Activated T-helper 1 cell treated with anti-CD3 and anti-CD28 coated beads, Interleukin-12 subunit alpha, Interleukin-12 subunit beta, Interleukin-2, Interleukin-4 antibody, amounts not matched to agents 30 ng/mL and 10 ng/mL and 1 ng/mL, durations not matched to agents 14 hours and 24 hours and 36 hours (primary cell): Measurements from ENCODE around the gene ZNF346. TPM values are rescaled to one million over a fixed set of nuclear protein-coding genes. Genes with fewer than 3 reads are reported as not detected.
A peak's percentile ranks its signal among the peaks of the same experiment; 100 is the strongest.

Source experiments
- DNase-seq: peaks from one replicate; pipeline ENCODE4 v3.0.0; 2021; ENCODE audit warnings: low spot score
- H3K27ac Mint-ChIP-seq: one replicate; pipeline ENCODE4 v1.8.0; 2021; ENCODE audit warnings: mild to moderate bottlenecking, mixed read lengths
- H3K27me3 Mint-ChIP-seq: one replicate; pipeline ENCODE4 v1.8.0; 2022; ENCODE audit warnings: mild to moderate bottlenecking, moderate library complexity, mixed read lengths; ENCODE audit not compliant: insufficient read depth
- H3K36me3 Mint-ChIP-seq: one replicate; pipeline ENCODE4 v1.8.0; 2021; ENCODE audit warnings: low read depth, mixed read lengths
- H3K4me1 Mint-ChIP-seq: one replicate; pipeline ENCODE4 v1.8.0; 2021; ENCODE audit warnings: low read depth, mixed read lengths
- H3K4me3 Mint-ChIP-seq: one replicate; pipeline ENCODE4 v1.8.0; 2021; ENCODE audit warnings: mild to moderate bottlenecking, moderate library complexity, mixed read lengths
- H3K9me3 Mint-ChIP-seq: one replicate; pipeline ENCODE4 v1.8.0; 2021; ENCODE audit warnings: mixed read lengths
- intact Hi-C: fragments of 100-400 bp; cut with micrococcal nuclease; formaldehyde crosslinking; loops from one replicate; pipeline ENCODE4 v1.15.1; 2024
- total RNA-seq: library from RNA; stranded (reverse); gene quantifications from 2 replicates; pipeline ENCODE4 v1.2.3, GENCODE V29; 2022

ZNF346 gene
- total RNA-seq, 1 donor from 2014 or later, result 32.9 TPM

GRCh38 chr5:177126771-177127170, 104.3 kb downstream of the ZNF346 start:
- Mint-ChIP-seq H3K4me3 (no peak overlapping the region), H3K27ac (no peak overlapping the region), H3K36me3 (no peaks in the 10 kb centered on the region), H3K27me3 (peaks cover 2% of the 10 kb centered on the region), H3K9me3 (no peaks in the 10 kb centered on the region), H3K4me1 (peaks cover 27% of the 10 kb centered on the region)
- DNase-seq, result no peak
- intact Hi-C loops, result no loop called here

GRCh38 chr5:177128551-177128981, 106.1 kb downstream of the ZNF346 start:
- DNase-seq, result no peak
- peak overlapping the region; percentile 42 for H3K27ac Mint-ChIP-seq
- no peaks in the 10 kb centered on the region for H3K36me3 Mint-ChIP-seq
- no peaks in the 10 kb centered on the region for H3K27me3 Mint-ChIP-seq
- intact Hi-C loops, result no loop called here
- H3K4me1 Mint-ChIP-seq, result peaks cover 27% of the 10 kb centered on the region
- no peaks in the 10 kb centered on the region for H3K9me3 Mint-ChIP-seq
- H3K4me3 Mint-ChIP-seq, result no peak overlapping the region

- DNase-seq, result no peak
- Mint-ChIP-seq H3K27ac (no peak overlapping the region), H3K9me3 (no peaks in the 10 kb centered on the region), H3K27me3 (no peaks in the 10 kb centered on the region), H3K4me3 (no peak overlapping the region), H3K36me3 (peaks cover 4% of the 10 kb centered on the region), H3K4me1 (peaks cover 32% of the 10 kb centered on the region)
- intact Hi-C loops, result loop anchor here (5.0 kb wide), 5 partner anchors 108 to 462 kb away; partner anchors contain the start of genes PDLIM7, RGS14, TMED9 and ZNF346
Observed at GRCh38 chr5:177130211-177131018, 107.9 kb downstream of the ZNF346 start.

Other genes with a start within 250 kb of the ZNF346 start
- gene UNC5A, start 212.1 kb upstream of the ZNF346 start, total RNA-seq, result not detected in 2 replicates
- gene HK3, start 123.3 kb upstream of the ZNF346 start, total RNA-seq, result 0.44 and 0.51 TPM in 2 replicates
- 57.0 and 70.6 TPM in 2 replicates for gene UIMC1, start 15.9 kb upstream of the ZNF346 start, total RNA-seq
- gene FGFR4, start 64.2 kb downstream of the ZNF346 start, total RNA-seq, result 1.2 and 1.4 TPM in 2 replicates
- gene NSD1, start 111.1 kb downstream of the ZNF346 start, total RNA-seq, result 108 and 112 TPM in 2 replicates